ENCODE results near the gene TMEM150C.

GRCh38 chr4:82543131-82543530 lies 18.7 kb downstream of the TMEM150C start:
- TF ChIP-seq POLR2A (IDR thresholded peaks at IDR 0.05; ENCODE audit: low read depth, low read length), result no peak
- TF ChIP-seq, protein P1, sequence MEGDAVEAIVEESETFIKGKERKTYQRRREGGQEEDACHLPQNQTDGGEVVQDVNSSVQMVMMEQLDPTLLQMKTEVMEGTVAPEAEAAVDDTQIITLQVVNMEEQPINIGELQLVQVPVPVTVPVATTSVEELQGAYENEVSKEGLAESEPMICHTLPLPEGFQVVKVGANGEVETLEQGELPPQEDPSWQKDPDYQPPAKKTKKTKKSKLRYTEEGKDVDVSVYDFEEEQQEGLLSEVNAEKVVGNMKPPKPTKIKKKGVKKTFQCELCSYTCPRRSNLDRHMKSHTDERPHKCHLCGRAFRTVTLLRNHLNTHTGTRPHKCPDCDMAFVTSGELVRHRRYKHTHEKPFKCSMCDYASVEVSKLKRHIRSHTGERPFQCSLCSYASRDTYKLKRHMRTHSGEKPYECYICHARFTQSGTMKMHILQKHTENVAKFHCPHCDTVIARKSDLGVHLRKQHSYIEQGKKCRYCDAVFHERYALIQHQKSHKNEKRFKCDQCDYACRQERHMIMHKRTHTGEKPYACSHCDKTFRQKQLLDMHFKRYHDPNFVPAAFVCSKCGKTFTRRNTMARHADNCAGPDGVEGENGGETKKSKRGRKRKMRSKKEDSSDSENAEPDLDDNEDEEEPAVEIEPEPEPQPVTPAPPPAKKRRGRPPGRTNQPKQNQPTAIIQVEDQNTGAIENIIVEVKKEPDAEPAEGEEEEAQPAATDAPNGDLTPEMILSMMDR (conservative IDR thresholded peaks at IDR 0.05; ENCODE audit: low read depth, low read length), result no peak
